ENCODE results near the gene DNAAF2.

The DNAAF2 gene

GRCh38 chr14:49623387-49623786 lies 11.7 kb downstream of the DNAAF2 start:
- TF ChIP-seq, protein P1, sequence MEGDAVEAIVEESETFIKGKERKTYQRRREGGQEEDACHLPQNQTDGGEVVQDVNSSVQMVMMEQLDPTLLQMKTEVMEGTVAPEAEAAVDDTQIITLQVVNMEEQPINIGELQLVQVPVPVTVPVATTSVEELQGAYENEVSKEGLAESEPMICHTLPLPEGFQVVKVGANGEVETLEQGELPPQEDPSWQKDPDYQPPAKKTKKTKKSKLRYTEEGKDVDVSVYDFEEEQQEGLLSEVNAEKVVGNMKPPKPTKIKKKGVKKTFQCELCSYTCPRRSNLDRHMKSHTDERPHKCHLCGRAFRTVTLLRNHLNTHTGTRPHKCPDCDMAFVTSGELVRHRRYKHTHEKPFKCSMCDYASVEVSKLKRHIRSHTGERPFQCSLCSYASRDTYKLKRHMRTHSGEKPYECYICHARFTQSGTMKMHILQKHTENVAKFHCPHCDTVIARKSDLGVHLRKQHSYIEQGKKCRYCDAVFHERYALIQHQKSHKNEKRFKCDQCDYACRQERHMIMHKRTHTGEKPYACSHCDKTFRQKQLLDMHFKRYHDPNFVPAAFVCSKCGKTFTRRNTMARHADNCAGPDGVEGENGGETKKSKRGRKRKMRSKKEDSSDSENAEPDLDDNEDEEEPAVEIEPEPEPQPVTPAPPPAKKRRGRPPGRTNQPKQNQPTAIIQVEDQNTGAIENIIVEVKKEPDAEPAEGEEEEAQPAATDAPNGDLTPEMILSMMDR (IDR thresholded peaks at IDR 0.05; ENCODE audit: insufficient read depth, low read length, poor library complexity, severe bottlenecking), result no peak
- TF ChIP-seq EZH2phosphoT487 (conservative IDR thresholded peaks at IDR 0.05; ENCODE audit: low read length), result no peak
- H3K9ac ChIP-seq (ENCODE audit: low read length), result peak overlapping the region; percentile 90
- H3F3A ChIP-seq (ENCODE audit: insufficient read depth), result peaks cover 41% of the 10 kb centered on the region
- H3K36me3 ChIP-seq (ENCODE audit: low read length), result peaks cover 16% of the 10 kb centered on the region
- no peaks in the 10 kb centered on the region for H3K9me3 ChIP-seq (ENCODE audit: insufficient read depth, low read length)
- H3K9me2 ChIP-seq (replicated peaks; ENCODE audit: insufficient read depth, low read length), result no peaks in the 10 kb centered on the region
- H3K4me3 ChIP-seq (ENCODE audit: insufficient read depth, low read length, poor library complexity, severe bottlenecking), result peak overlapping the region; percentile 78
- peaks cover 92% of the 10 kb centered on the region for H3K79me2 ChIP-seq (ENCODE audit: insufficient read depth, low read length)
- peaks cover 35% of the 10 kb centered on the region for H4K20me1 ChIP-seq (ENCODE audit: low read depth, low read length)
- H3K4me2 ChIP-seq (ENCODE audit: low read depth, low read length, poor library complexity, severe bottlenecking), result peak overlapping the region; percentile 83
- H2AFZ ChIP-seq (ENCODE audit: low read depth, low read length, severe bottlenecking), result no peak overlapping the region
- no peaks in the 10 kb centered on the region for H3K27me3 ChIP-seq (ENCODE audit: low read length)
- peak overlapping the region; percentile 28 for H3K27ac ChIP-seq (ENCODE audit: low read depth, low read length)

DNA sequence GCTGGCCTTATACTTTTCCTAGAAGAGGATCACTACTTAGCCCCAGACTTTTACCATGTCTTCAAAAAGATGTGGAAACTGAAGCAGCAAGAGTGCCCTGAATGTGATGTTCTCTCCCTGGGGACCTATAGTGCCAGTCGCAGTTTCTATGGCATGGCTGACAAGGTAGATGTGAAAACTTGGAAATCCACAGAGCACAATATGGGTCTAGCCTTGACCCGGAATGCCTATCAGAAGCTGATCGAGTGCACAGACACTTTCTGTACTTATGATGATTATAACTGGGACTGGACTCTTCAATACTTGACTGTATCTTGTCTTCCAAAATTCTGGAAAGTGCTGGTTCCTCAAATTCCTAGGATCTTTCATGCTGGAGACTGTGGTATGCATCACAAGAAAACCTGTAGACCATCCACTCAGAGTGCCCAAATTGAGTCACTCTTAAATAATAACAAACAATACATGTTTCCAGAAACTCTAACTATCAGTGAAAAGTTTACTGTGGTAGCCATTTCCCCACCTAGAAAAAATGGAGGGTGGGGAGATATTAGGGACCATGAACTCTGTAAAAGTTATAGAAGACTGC lies 12.9 kb downstream of the DNAAF2 start:
- Histone ChIP-seq H3K4me2 (ENCODE audit: low read depth, low read length, poor library complexity, severe bottlenecking) (peak overlapping the region; percentile 83), H3F3A (ENCODE audit: insufficient read depth) (peaks cover 45% of the 10 kb centered on the region), H4K20me1 (ENCODE audit: low read depth, low read length) (peaks cover 27% of the 10 kb centered on the region), H3K9me3 (ENCODE audit: insufficient read depth, low read length) (no peaks in the 10 kb centered on the region), H3K9me2 (replicated peaks; ENCODE audit: insufficient read depth, low read length) (no peaks in the 10 kb centered on the region), H3K36me3 (ENCODE audit: low read length) (peaks cover 25% of the 10 kb centered on the region), H3K27ac (ENCODE audit: low read depth, low read length) (peak overlapping the region; percentile 28; the same call in 1 of the 2 replicates), H3K9ac (ENCODE audit: low read length) (peak overlapping the region; percentile 90), H2AFZ (ENCODE audit: low read depth, low read length, severe bottlenecking) (no peak overlapping the region), H3K79me2 (ENCODE audit: insufficient read depth, low read length) (peaks cover 96% of the 10 kb centered on the region), H3K4me3 (ENCODE audit: insufficient read depth, low read length, poor library complexity, severe bottlenecking) (peak overlapping the region; percentile 78), H3K27me3 (ENCODE audit: low read length) (no peaks in the 10 kb centered on the region)
- TF ChIP-seq EZH2phosphoT487 (conservative IDR thresholded peaks at IDR 0.05; ENCODE audit: low read length), result no peak
- TF ChIP-seq, protein P1 (IDR thresholded peaks at IDR 0.05; ENCODE audit: insufficient read depth, low read length, poor library complexity, severe bottlenecking), result no peak

GRCh38 chr14:49621114-49621881 lies 13.7 kb downstream of the DNAAF2 start:
- TF ChIP-seq EZH2phosphoT487 (conservative IDR thresholded peaks at IDR 0.05; ENCODE audit: low read length), result no peak
- TF ChIP-seq, protein P1 (IDR thresholded peaks at IDR 0.05; ENCODE audit: insufficient read depth, low read length, poor library complexity, severe bottlenecking), result no peak
- Histone ChIP-seq H4K20me1 (ENCODE audit: low read depth, low read length) (peaks cover 27% of the 10 kb centered on the region), H3K4me3 (ENCODE audit: insufficient read depth, low read length, poor library complexity, severe bottlenecking) (peak overlapping the region; percentile 78), H3K9me3 (ENCODE audit: insufficient read depth, low read length) (no peaks in the 10 kb centered on the region), H3K36me3 (ENCODE audit: low read length) (peaks cover 24% of the 10 kb centered on the region), H3K9me2 (replicated peaks; ENCODE audit: insufficient read depth, low read length) (no peaks in the 10 kb centered on the region), H3K27me3 (ENCODE audit: low read length) (no peaks in the 10 kb centered on the region), H2AFZ (ENCODE audit: low read depth, low read length, severe bottlenecking) (peak overlapping the region; percentile 70), H3K9ac (ENCODE audit: low read length) (peak overlapping the region; percentile 90), H3K79me2 (ENCODE audit: insufficient read depth, low read length) (peaks cover 95% of the 10 kb centered on the region), H3F3A (ENCODE audit: insufficient read depth) (peaks cover 49% of the 10 kb centered on the region), H3K4me2 (ENCODE audit: low read depth, low read length, poor library complexity, severe bottlenecking) (peak overlapping the region; percentile 83), H3K27ac (ENCODE audit: low read depth, low read length) (peak overlapping the region; percentile 79)
